H1 (cell line): ENCODE results near the gene ATP1A1. TPM values are rescaled to one million over a fixed set of nuclear protein-coding genes. Genes with fewer than 3 reads are reported as not detected.

Experiments
- CTCF ChIA-PET: fragments of 300-600 bp; sonication (Branson Sonifier 250); formaldehyde crosslinking; loops from one replicate; lab custom pipeline; 2021; ENCODE audit not compliant: partially characterized antibody; lab: Charles Lee
- POLR2A ChIA-PET: fragments of 300-600 bp; sonication (Branson Sonifier 250); formaldehyde crosslinking; loops from one replicate; lab custom pipeline; 2021; ENCODE audit warnings: inconsistent platforms; ENCODE audit not compliant: partially characterized antibody; lab: Charles Lee
- DNase-seq, 2 experiments: peaks; one replicate each; pipeline versions ENCODE4 v3.0.0 to v3.0.0-alpha.2; 2010 to 2022; ENCODE audit warnings: low spot score in 2 of 2, low read depth in 1 of 2, mixed read lengths in 1 of 2
- FAIRE-seq: peaks from 2 replicates; lab custom pipeline; 2011; peaks lifted over from hg19 to GRCh38; lab: Jason Lieb, UNC
- H2AFZ ChIP-seq: 2 replicates; pipeline ENCODE4 v1.8.1; 2012; ENCODE audit warnings: low read length, inconsistent platforms
- H2AK5ac ChIP-seq: 2 replicates; pipeline ENCODE4 v1.6.1; 2013; ENCODE audit warnings: low read depth, low read length
- H2BK120ac ChIP-seq: replicated peaks from 2 replicates; pipeline ENCODE3; 2013; ENCODE audit warnings: low read depth, low read length, inconsistent platforms
- H2BK12ac ChIP-seq: 2 replicates; pipeline ENCODE4 v1.6.1; 2013; ENCODE audit warnings: low read depth, low read length
- H2BK15ac ChIP-seq: 2 replicates; pipeline ENCODE4 v1.6.1; 2013; ENCODE audit warnings: low read length
- H2BK20ac ChIP-seq: 2 replicates; pipeline ENCODE4 v1.6.1; 2013; ENCODE audit warnings: low read length
- H2BK5ac ChIP-seq: 2 replicates; pipeline ENCODE4 v1.6.1; 2013; ENCODE audit warnings: low read depth, low read length
- H3K14ac ChIP-seq: 2 replicates; pipeline ENCODE4 v1.6.1; 2013; ENCODE audit warnings: inconsistent platforms; ENCODE audit not compliant: insufficient read length
- H3K18ac ChIP-seq: 2 replicates; pipeline ENCODE4 v1.6.1; 2013; ENCODE audit warnings: low read length; ENCODE audit errors: extremely low read depth
- H3K23ac ChIP-seq: 2 replicates; pipeline ENCODE4 v1.6.1; 2013; ENCODE audit warnings: inconsistent platforms; ENCODE audit not compliant: insufficient read length
- H3K23me2 ChIP-seq: 2 replicates; pipeline ENCODE4 v1.6.1; 2013; ENCODE audit warnings: low read depth, low read length
- H3K27ac ChIP-seq: 2 replicates; pipeline ENCODE4 v1.6.1; 2011; ENCODE audit warnings: low read depth, low read length, inconsistent platforms
- H3K27me3 ChIP-seq, 4 experiments: replicated peaks in 1 of 4; 1 replicate in 1 of 4; 2 replicates in 3 of 4; pipeline versions ENCODE4 v1.6.1 to v1.8.1; 2011 to 2013; ENCODE audit warnings: low read length in 3 of 4, mild to moderate bottlenecking in 3 of 4, inconsistent platforms in 2 of 4, mixed read lengths in 2 of 4, moderate library complexity in 1 of 4; ENCODE audit not compliant: control insufficient read depth in 3 of 4, insufficient read depth in 3 of 4; ENCODE audit errors: extremely low read depth in 1 of 4
- H3K36me3 ChIP-seq, 4 experiments: 2 replicates each; pipeline versions ENCODE4 v1.6.1 to v1.8.1; 2011 to 2013; ENCODE audit warnings: mild to moderate bottlenecking in 4 of 4, low read length in 3 of 4, moderate library complexity in 2 of 4, control low read depth in 1 of 4, inconsistent platforms in 1 of 4; ENCODE audit not compliant: insufficient read depth in 4 of 4, control insufficient read depth in 2 of 4
- H3K4ac ChIP-seq: replicated peaks from 2 replicates; pipeline ENCODE3; 2013; ENCODE audit warnings: low read length, low read depth, mixed read lengths, inconsistent platforms; ENCODE audit not compliant: insufficient read length
- H3K4me1 ChIP-seq, 4 experiments: replicated peaks in 1 of 4; 1 replicate in 1 of 4; 2 replicates in 3 of 4; pipeline versions ENCODE4 v1.6.1 to v1.8.1; 2011 to 2013; ENCODE audit warnings: low read length in 3 of 4, inconsistent platforms in 2 of 4, mixed read lengths in 1 of 4; ENCODE audit not compliant: insufficient read depth in 4 of 4, control insufficient read depth in 3 of 4
- H3K4me2 ChIP-seq, 2 experiments: 2 replicates each; pipeline versions ENCODE4 v1.6.1 to v1.8.1; 2011 to 2013; ENCODE audit warnings: low read depth in 2 of 2, low read length in 2 of 2, control low read depth in 1 of 2, inconsistent platforms in 1 of 2, mild to moderate bottlenecking in 1 of 2; ENCODE audit not compliant: insufficient read depth in 1 of 2
- H3K4me3 ChIP-seq, 4 experiments: fragments of 200-600, 300-600 bp in 1 of 4; sonication (generic), shearing (Covaris generic), sonication (Bioruptor Twin) in 1 of 4; 2 replicates each; pipeline versions ENCODE4 v1.5.1 to v1.8.1; 2011 to 2016; ENCODE audit warnings: low read length in 4 of 4, low read depth in 3 of 4, control low read depth in 2 of 4, inconsistent platforms in 2 of 4, mild to moderate bottlenecking in 2 of 4, mixed read lengths in 1 of 4, moderate library complexity in 1 of 4; ENCODE audit not compliant: insufficient read depth in 2 of 4; ENCODE audit errors: extremely low read depth in 1 of 4
- H3K56ac ChIP-seq: replicated peaks from 2 replicates; pipeline ENCODE3; 2013; ENCODE audit warnings: low read depth, mild to moderate bottlenecking, mixed read lengths, low read length, inconsistent platforms; ENCODE audit not compliant: insufficient read length
- H3K79me1 ChIP-seq: 2 replicates; pipeline ENCODE4 v1.6.1; 2013; ENCODE audit warnings: low read depth, low read length, control low read depth
- H3K79me2 ChIP-seq, 2 experiments: 2 replicates each; pipeline versions ENCODE4 v1.6.1 to v1.8.1; 2012 to 2013; ENCODE audit warnings: low read length in 2 of 2, mild to moderate bottlenecking in 2 of 2, inconsistent platforms in 1 of 2; ENCODE audit not compliant: insufficient read depth in 2 of 2, control insufficient read depth in 1 of 2
- H3K9ac ChIP-seq, 4 experiments: replicated peaks in 1 of 4; 1 replicate in 1 of 4; 2 replicates in 3 of 4; pipeline versions ENCODE4 v1.6.1 to v1.8.1; 2011 to 2013; ENCODE audit warnings: low read depth in 3 of 4, low read length in 3 of 4, control low read depth in 2 of 4, mild to moderate bottlenecking in 2 of 4, moderate library complexity in 2 of 4, inconsistent platforms in 1 of 4; ENCODE audit errors: extremely low read depth in 1 of 4
- H3K9me3 ChIP-seq, 2 experiments: 2 replicates each; pipeline versions ENCODE4 v1.6.1 to v1.8.1; 2012 to 2013; ENCODE audit warnings: mild to moderate bottlenecking in 2 of 2, moderate library complexity in 2 of 2, control low read depth in 1 of 2, inconsistent platforms in 1 of 2, low read depth in 1 of 2, low read length in 1 of 2, mixed read lengths in 1 of 2; ENCODE audit not compliant: insufficient read depth in 2 of 2
- H4K20me1 ChIP-seq, 2 experiments: replicated peaks in 1 of 2; 2 replicates each; pipeline versions ENCODE3 to v1.8.1; 2011 to 2013; ENCODE audit warnings: inconsistent platforms in 2 of 2, low read length in 2 of 2, mild to moderate bottlenecking in 1 of 2; ENCODE audit not compliant: insufficient read depth in 2 of 2, control insufficient read depth in 1 of 2
- H4K5ac ChIP-seq: 2 replicates; pipeline ENCODE4 v1.6.1; 2013; ENCODE audit warnings: low read length, low read depth, mixed read lengths, inconsistent platforms; ENCODE audit not compliant: insufficient read length
- H4K8ac ChIP-seq: 2 replicates; pipeline ENCODE4 v1.8.0; 2013; ENCODE audit warnings: mild to moderate bottlenecking, moderate library complexity, low read length, inconsistent platforms; ENCODE audit not compliant: insufficient read depth; ENCODE audit errors: extremely low read depth
- H4K91ac ChIP-seq: replicated peaks from 2 replicates; pipeline ENCODE3; 2013; ENCODE audit warnings: low read length, mixed read lengths, inconsistent platforms; ENCODE audit not compliant: insufficient read length
- KDM1A ChIP-seq: fragments of 200-600, 300-600 bp; sonication (generic); IDR thresholded peaks from 2 replicates; pipeline ENCODE4 v1.7.1; 2016; ENCODE audit warnings: mild to moderate bottlenecking, low read length, borderline replicate concordance
- RFX5 ChIP-seq: IDR thresholded peaks from 2 replicates; pipeline ENCODE4 v1.6.1; 2011; ENCODE audit warnings: low read depth, low read length, improper control_type of control experiment, borderline replicate concordance
- SP1 ChIP-seq: IDR thresholded peaks from 2 replicates; pipeline ENCODE4 v1.6.1; 2011; ENCODE audit warnings: low read depth, low read length
- SRF ChIP-seq: IDR thresholded peaks from 2 replicates; pipeline ENCODE4 v1.6.1; 2011; ENCODE audit warnings: mild to moderate bottlenecking, low read depth, low read length, moderate library complexity
- TAF1 ChIP-seq: IDR thresholded peaks from 2 replicates; pipeline ENCODE4 v1.6.1; 2011; ENCODE audit warnings: mild to moderate bottlenecking, low read depth, low read length
- TCF12 ChIP-seq: IDR thresholded peaks from 2 replicates; pipeline ENCODE4 v1.6.1; 2011; ENCODE audit warnings: low read depth, mild to moderate bottlenecking, low read length
- WGBS, 2 experiments: shearing (Covaris generic) in 1 of 2; methylation state at CpG; one replicate each; pipeline versions ENCODE4 v1.1.6 to v1.1.7; 2013 to 2015; ENCODE audit warnings: low lambda C conversion rate in 2 of 2, mixed read lengths in 2 of 2, inconsistent platforms in 1 of 2, low coverage in 1 of 2, missing lambda C conversion rate in 1 of 2; ENCODE audit not compliant: insufficient replicate concordance in 2 of 2, insufficient coverage in 1 of 2, insufficient read length in 1 of 2; ENCODE audit errors: extremely low coverage in 1 of 2, missing lambda C conversion rate in 1 of 2; 5-methylcytosine and 5-hydroxymethylcytosine counted together
- polyA plus RNA-seq, 7 experiments: library from polyadenylated mRNA; depleted of rRNA in 3 of 7; stranded (reverse) in 5 of 7; unstranded in 2 of 7; fragments of >200 nt in 5 of 7; fragments of 200-250 nt in 2 of 7; gene quantifications; 1 replicate in 5 of 7; 2 replicates in 1 of 7; 4 replicates in 1 of 7; pipeline versions ENCODE4 v1.2.1 to v1.2.3, GENCODE V29; 2011 to 2013; ENCODE audit warnings: missing spikeins in 2 of 7, mixed read lengths in 2 of 7
- total RNA-seq: library from RNA; stranded (reverse); fragmentation: NEBNext Ultra II Directional; extraction: Animal tissue kit (Norgen Biotek cat#: 25700); gene quantifications from 2 replicates; pipeline ENCODE4 v1.2.1, GENCODE V29; 2021

Gene ATP1A1
- total and polyA plus RNA-seq, 2 of the 8 experiments (the other 6 are each of a cell fraction or from before 2014, with no cell fraction given) = 222 to 325 TPM

DNA sequence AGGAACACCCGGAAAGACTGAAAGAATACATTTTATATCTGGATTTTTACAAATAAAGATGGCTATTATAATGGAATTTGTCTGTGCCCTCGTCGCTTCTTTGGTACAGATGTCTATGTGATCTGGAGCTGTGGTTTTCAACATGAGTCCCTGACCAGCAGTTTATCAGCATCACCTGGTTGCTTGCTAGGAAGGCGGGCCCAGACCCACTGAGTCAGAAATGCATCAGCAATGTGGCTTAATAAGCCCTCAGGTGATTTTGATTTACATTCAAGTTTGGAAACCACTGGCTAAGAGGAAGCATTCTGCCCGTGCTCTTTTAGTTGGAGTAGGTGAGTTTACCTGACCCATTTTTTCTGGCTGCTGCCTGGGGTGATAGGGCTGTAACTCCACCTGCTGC, 31.7 kb downstream of the ATP1A1 start:
- Histone ChIP-seq H4K8ac (no peak overlapping the region), H3K9me3 (no peaks in the 10 kb centered on the region), H3K27me3 (peaks cover 0 to 1% (median 0%) of the 10 kb centered on the region in 4 experiments; a peak in 1 of 7 replicates), H2BK120ac (no peak overlapping the region), H4K5ac (no peak overlapping the region), H2AFZ (no peak overlapping the region), H3K18ac (no peak overlapping the region), H2AK5ac (no peak overlapping the region), H4K20me1 (peaks cover 0 to 6% of the 10 kb centered on the region in 2 experiments), H3K14ac (no peak overlapping the region), H3K4me1 (no peaks in the 10 kb centered on the region), H3K56ac (no peak overlapping the region), H3K4me2 (no peak overlapping the region), H3K79me1 (no peaks in the 10 kb centered on the region), H2BK12ac (no peak overlapping the region), H2BK20ac (no peak overlapping the region), H3K36me3 (peaks cover 38 to 79% (median 69%) of the 10 kb centered on the region in 4 experiments), H3K23me2 (no peaks in the 10 kb centered on the region), H3K79me2 (no peaks in the 10 kb centered on the region), H3K23ac (no peak overlapping the region), H3K27ac (no peak overlapping the region), H3K4ac (no peak overlapping the region), H4K91ac (no peak overlapping the region), H2BK5ac (no peak overlapping the region), H2BK15ac (no peak overlapping the region), H3K4me3 (no peak overlapping the region), H3K9ac (no peak overlapping the region)
- ChIA-PET POLR2A (interaction anchor here (4.8 kb wide), 1 partner anchor 13 kb away, joined by 23 read pairs; no protein-coding TSS in a partner anchor), CTCF (no interaction called here)
- WGBS, 2 experiments = 93% methylated on average over 5 of the region's 5 CpGs; no CpG with 5 or more reads in 1 of the 2 experiments
- TF ChIP-seq KDM1A (no peak), TAF1 (no peak), RFX5 (no peak), SP1 (no peak), SRF (no peak), TCF12 (no peak)
- FAIRE-seq (no peak), DNase-seq (no peak)
